ENCODE measurements around the gene PCCA. TPM values are rescaled to one million over a fixed set of nuclear protein-coding genes. Genes with fewer than 3 reads are reported as not detected.

The PCCA gene
- total and polyA plus RNA-seq, 2 donors (not counting 1 experiment from before 2014, with no cell fraction given) = 4.8 to 17.4 TPM

DNA sequence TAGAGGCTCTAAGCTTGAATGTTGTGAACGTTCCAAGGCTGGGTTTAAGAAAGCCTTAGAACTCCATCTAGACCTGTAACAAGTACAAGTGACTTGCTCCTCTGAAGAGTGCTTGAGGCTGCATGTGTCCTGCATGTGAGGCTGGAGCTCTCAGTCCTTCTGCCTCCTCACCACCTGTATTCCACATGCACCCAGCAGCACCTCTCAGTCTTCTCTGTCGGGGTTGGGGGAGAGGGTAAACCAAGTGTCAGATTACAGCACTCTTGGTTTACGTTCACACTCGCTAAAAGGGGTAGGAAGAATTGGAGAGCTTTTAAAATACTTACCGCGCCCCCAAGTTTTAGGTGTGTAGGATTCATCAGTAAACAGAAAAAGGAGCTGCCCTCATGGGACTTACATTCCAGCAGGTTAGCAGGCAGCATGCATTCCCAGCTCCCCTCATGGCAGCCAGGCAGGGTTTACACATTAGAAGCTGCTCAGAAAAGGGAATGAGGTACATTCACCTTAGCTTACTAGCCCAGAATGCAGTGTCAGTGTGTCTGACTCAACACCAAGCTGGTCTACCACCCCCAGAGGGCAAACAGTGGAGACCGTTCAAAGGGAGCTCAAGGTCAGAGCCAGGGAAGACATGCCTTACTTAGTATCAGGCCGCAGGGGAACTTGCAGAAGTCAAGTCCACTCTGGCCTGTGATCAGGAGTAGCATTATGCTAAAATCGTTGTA, 248.1 kb downstream of the PCCA start:
- Histone ChIP-seq H4K20me1 (ENCODE audit: control insufficient read depth, insufficient read depth, low read length, poor library complexity, severe bottlenecking) (no peaks in the 10 kb centered on the region), H3K79me2 (ENCODE audit: control insufficient read depth, insufficient read depth, low read length) (no peaks in the 10 kb centered on the region), H3K27me3 (replicated peaks in 1 of 4; ENCODE audit: control extremely low read depth in 1 of 4, control insufficient read depth in 3 of 4, insufficient read depth in 4 of 4, low read length in 3 of 4) (no peaks in the 10 kb centered on the region), H3K9ac (ENCODE audit: low read length) (no peak overlapping the region), H3K4me2 (replicated peaks; ENCODE audit: low read depth, low read length, poor library complexity, severe bottlenecking) (no peak overlapping the region), H3K4me3 (ENCODE audit: control extremely low read depth in 1 of 5, extremely low read depth in 1 of 5, insufficient read depth in 1 of 5, low read depth in 2 of 5, low read length in 4 of 5) (no peak overlapping the region), H3K27ac (ENCODE audit: low read length in 2 of 2) (no peak overlapping the region), H2AFZ (ENCODE audit: insufficient read depth, low read depth, low read length, poor library complexity, severe bottlenecking) (no peak overlapping the region), H3K9me3 (ENCODE audit: control extremely low read depth in 1 of 3, control insufficient read depth in 2 of 3, insufficient read depth in 1 of 3, low read length in 2 of 3) (peaks cover 0 to 4% (median 2%) of the 10 kb centered on the region in 3 donors), H3K36me3 (replicated peaks in 1 of 2; ENCODE audit: control extremely low read depth in 1 of 2, control insufficient read depth in 1 of 2, extremely low read depth in 1 of 2, insufficient read depth in 2 of 2, low read length in 1 of 2) (no peaks in the 10 kb centered on the region), H3K4me1 (ENCODE audit: control insufficient read depth in 2 of 2, insufficient read depth in 2 of 2, low read length in 2 of 2) (no peaks in the 10 kb centered on the region)
- ChIA-PET CTCF (no interaction called here), POLR2A (no interaction called here)
- ATAC-seq (ENCODE audit: low read depth) (no peak), DNase-seq (no peak)
- Mint-ChIP-seq H3K27ac (no peak overlapping the region), H3K9me3 (ENCODE audit: insufficient read depth) (peaks cover 6% of the 10 kb centered on the region), H3K4me1 (no peaks in the 10 kb centered on the region), H3K4me3 (no peak overlapping the region), H3K27me3 (no peaks in the 10 kb centered on the region)
- 97% methylated on average over 5 of the region's 9 CpGs for WGBS (ENCODE audit: insufficient coverage)
- intact Hi-C loops (cut with micrococcal nuclease) = no loop called here
- TF ChIP-seq, protein P1, sequence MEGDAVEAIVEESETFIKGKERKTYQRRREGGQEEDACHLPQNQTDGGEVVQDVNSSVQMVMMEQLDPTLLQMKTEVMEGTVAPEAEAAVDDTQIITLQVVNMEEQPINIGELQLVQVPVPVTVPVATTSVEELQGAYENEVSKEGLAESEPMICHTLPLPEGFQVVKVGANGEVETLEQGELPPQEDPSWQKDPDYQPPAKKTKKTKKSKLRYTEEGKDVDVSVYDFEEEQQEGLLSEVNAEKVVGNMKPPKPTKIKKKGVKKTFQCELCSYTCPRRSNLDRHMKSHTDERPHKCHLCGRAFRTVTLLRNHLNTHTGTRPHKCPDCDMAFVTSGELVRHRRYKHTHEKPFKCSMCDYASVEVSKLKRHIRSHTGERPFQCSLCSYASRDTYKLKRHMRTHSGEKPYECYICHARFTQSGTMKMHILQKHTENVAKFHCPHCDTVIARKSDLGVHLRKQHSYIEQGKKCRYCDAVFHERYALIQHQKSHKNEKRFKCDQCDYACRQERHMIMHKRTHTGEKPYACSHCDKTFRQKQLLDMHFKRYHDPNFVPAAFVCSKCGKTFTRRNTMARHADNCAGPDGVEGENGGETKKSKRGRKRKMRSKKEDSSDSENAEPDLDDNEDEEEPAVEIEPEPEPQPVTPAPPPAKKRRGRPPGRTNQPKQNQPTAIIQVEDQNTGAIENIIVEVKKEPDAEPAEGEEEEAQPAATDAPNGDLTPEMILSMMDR (IDR thresholded peaks at IDR 0.05) = no peak
- TF ChIP-seq EZH2 (IDR thresholded peaks at IDR 0.05; ENCODE audit: borderline replicate concordance, insufficient read depth, low read depth, low read length, poor library complexity, severe bottlenecking) = no peak

- DNase-seq = no peak
- Histone ChIP-seq H3K4me1 (ENCODE audit: control insufficient read depth in 2 of 2, insufficient read depth in 2 of 2, low read length in 2 of 2) (no peaks in the 10 kb centered on the region), H3K27me3 (replicated peaks in 1 of 4; ENCODE audit: control extremely low read depth in 1 of 4, control insufficient read depth in 3 of 4, insufficient read depth in 4 of 4, low read length in 3 of 4) (no peaks in the 10 kb centered on the region), H3K9me3 (ENCODE audit: control extremely low read depth in 1 of 3, control insufficient read depth in 2 of 3, insufficient read depth in 1 of 3, low read length in 2 of 3) (peaks cover 0 to 4% (median 2%) of the 10 kb centered on the region in 3 donors), H3K4me3 (ENCODE audit: control extremely low read depth in 1 of 5, extremely low read depth in 1 of 5, insufficient read depth in 1 of 5, low read depth in 2 of 5, low read length in 4 of 5) (no peak overlapping the region), H3K27ac (ENCODE audit: low read length in 2 of 2) (no peak overlapping the region), H4K20me1 (ENCODE audit: control insufficient read depth, insufficient read depth, low read length, poor library complexity, severe bottlenecking) (no peaks in the 10 kb centered on the region), H3K4me2 (replicated peaks; ENCODE audit: low read depth, low read length, poor library complexity, severe bottlenecking) (no peak overlapping the region), H3K79me2 (ENCODE audit: control insufficient read depth, insufficient read depth, low read length) (no peaks in the 10 kb centered on the region), H2AFZ (ENCODE audit: insufficient read depth, low read depth, low read length, poor library complexity, severe bottlenecking) (no peak overlapping the region), H3K36me3 (replicated peaks in 1 of 2; ENCODE audit: control extremely low read depth in 1 of 2, control insufficient read depth in 1 of 2, extremely low read depth in 1 of 2, insufficient read depth in 2 of 2, low read length in 1 of 2) (no peaks in the 10 kb centered on the region), H3K9ac (ENCODE audit: low read length) (no peak overlapping the region)
- Mint-ChIP-seq H3K27me3 (no peaks in the 10 kb centered on the region), H3K9me3 (ENCODE audit: insufficient read depth) (peaks cover 6% of the 10 kb centered on the region), H3K4me3 (no peak overlapping the region), H3K4me1 (no peaks in the 10 kb centered on the region), H3K27ac (no peak overlapping the region)
- WGBS (ENCODE audit: insufficient coverage) = no CpG with 5 or more reads among the region's 1 CpG
- CTCF ChIA-PET = no interaction called here
- intact Hi-C loops (cut with micrococcal nuclease) = no loop called here
- TF ChIP-seq, protein P1 (IDR thresholded peaks at IDR 0.05) = no peak
- no peak for TF ChIP-seq EZH2 (IDR thresholded peaks at IDR 0.05; ENCODE audit: borderline replicate concordance, insufficient read depth, low read depth, low read length, poor library complexity, severe bottlenecking)
- ATAC-seq (ENCODE audit: low read depth) = no peak
- POLR2A ChIA-PET = no interaction called here
Measured at GRCh38 chr13:100338275-100338674, 249.4 kb downstream of the PCCA start.
